Neuronal stem cell (in vitro differentiated cells): ENCODE data around the gene MAGI1.
A peak's percentile ranks its signal among the peaks of the same experiment; 100 is the strongest.

Source experiments
- DNase-seq: peaks from one replicate; pipeline ENCODE4 v3.0.0-alpha.2; 2013; ENCODE audit warnings: low spot score
- H2AFZ ChIP-seq: one replicate; pipeline ENCODE4 v1.6.1; 2013; ENCODE audit warnings: mild to moderate bottlenecking, low read length, inconsistent platforms
- H2AK5ac ChIP-seq: 2 replicates; pipeline ENCODE4 v1.6.1; 2013; ENCODE audit warnings: low read depth, mild to moderate bottlenecking, inconsistent platforms, low read length, moderate library complexity, mixed read lengths
- H2BK120ac ChIP-seq: 2 replicates; pipeline ENCODE4 v1.6.1; 2013; ENCODE audit warnings: low read depth, mild to moderate bottlenecking, inconsistent platforms, low read length, moderate library complexity, mixed read lengths
- H2BK12ac ChIP-seq: one replicate; pipeline ENCODE4 v1.6.1; 2013; ENCODE audit warnings: low read length, inconsistent platforms
- H2BK15ac ChIP-seq: 2 replicates; pipeline ENCODE4 v1.6.1; 2013; ENCODE audit warnings: mild to moderate bottlenecking, low read length, inconsistent platforms, mixed read lengths
- H2BK5ac ChIP-seq: one replicate; pipeline ENCODE4 v1.6.1; 2013; ENCODE audit warnings: inconsistent platforms, mild to moderate bottlenecking, low read length, moderate library complexity
- H3K14ac ChIP-seq: one replicate; pipeline ENCODE4 v1.6.1; 2013; ENCODE audit warnings: low read length, inconsistent platforms
- H3K18ac ChIP-seq: 2 replicates; pipeline ENCODE4 v1.6.1; 2013; ENCODE audit warnings: low read length, inconsistent platforms
- H3K23ac ChIP-seq: 2 replicates; pipeline ENCODE4 v1.6.1; 2013; ENCODE audit warnings: low read depth, mild to moderate bottlenecking, mixed read lengths, low read length, inconsistent platforms; ENCODE audit not compliant: poor library complexity
- H3K27ac ChIP-seq: replicated peaks from 3 replicates; pipeline ENCODE4 v1.5.1; 2013; ENCODE audit warnings: low read length, inconsistent platforms
- H3K27me3 ChIP-seq, 3 experiments: 2 replicates each; pipeline ENCODE4 v1.6.1; 2013; ENCODE audit warnings: low read length in 3 of 3, mild to moderate bottlenecking in 2 of 3, inconsistent platforms in 1 of 3, low read depth in 1 of 3, mixed read lengths in 1 of 3, moderate library complexity in 1 of 3; ENCODE audit not compliant: control insufficient read depth in 3 of 3, insufficient read depth in 3 of 3
- H3K36me3 ChIP-seq, 2 donors: replicated peaks in 1 of 2; 2 replicates each; pipeline ENCODE4 v1.6.1; 2013; ENCODE audit warnings: low read length in 2 of 2; ENCODE audit not compliant: control insufficient read depth in 2 of 2, insufficient read depth in 2 of 2
- H3K4ac ChIP-seq: 2 replicates; pipeline ENCODE4 v1.6.1; 2013; ENCODE audit warnings: inconsistent platforms, mild to moderate bottlenecking, low read length, moderate library complexity
- H3K4me1 ChIP-seq, 2 donors: 1 replicate in 1 of 2; 2 replicates in 1 of 2; pipeline ENCODE4 v1.6.1; 2013; ENCODE audit warnings: low read length in 2 of 2, low read depth in 1 of 2; ENCODE audit not compliant: control insufficient read depth in 2 of 2, insufficient read depth in 1 of 2
- H3K4me2 ChIP-seq: one replicate; pipeline ENCODE4 v1.6.1; 2013; ENCODE audit warnings: mild to moderate bottlenecking, low read length, inconsistent platforms; ENCODE audit not compliant: insufficient read depth, poor library complexity, severe bottlenecking
- H3K4me3 ChIP-seq, 2 donors: 2 replicates each; pipeline ENCODE4 v1.5.1; 2013; ENCODE audit warnings: low read length in 2 of 2, mild to moderate bottlenecking in 2 of 2, inconsistent platforms in 1 of 2, moderate library complexity in 1 of 2
- H3K79me1 ChIP-seq: one replicate; pipeline ENCODE4 v1.6.1; 2013; ENCODE audit warnings: low read depth, mild to moderate bottlenecking, inconsistent platforms, low read length, moderate library complexity
- H3K9ac ChIP-seq: one replicate; pipeline ENCODE4 v1.6.1; 2013; ENCODE audit warnings: mild to moderate bottlenecking, low read depth, low read length, inconsistent platforms; ENCODE audit not compliant: poor library complexity
- H3K9me3 ChIP-seq, 2 donors: replicated peaks in 1 of 2; 2 replicates each; pipeline versions ENCODE3 to v1.6.1; 2013; ENCODE audit warnings: low read length in 2 of 2, mild to moderate bottlenecking in 2 of 2, inconsistent platforms in 1 of 2, low read depth in 1 of 2, mixed read lengths in 1 of 2, moderate library complexity in 1 of 2; ENCODE audit not compliant: control insufficient read depth in 2 of 2, insufficient read depth in 1 of 2
- H4K8ac ChIP-seq: one replicate; pipeline ENCODE4 v1.6.1; 2013; ENCODE audit warnings: low read depth, mild to moderate bottlenecking, inconsistent platforms, low read length, moderate library complexity
- H4K91ac ChIP-seq: one replicate; pipeline ENCODE4 v1.6.1; 2013; ENCODE audit warnings: low read length, low read depth, mild to moderate bottlenecking, inconsistent platforms; ENCODE audit not compliant: poor library complexity
- WGBS, 2 donors: extraction: QIAGEN DNeasy Blood & Tissue Kit; methylation state at CpG; one replicate each; pipeline ENCODE4 v1.1.7; 2013; ENCODE audit warnings: missing lambda C conversion rate in 2 of 2, mixed read lengths in 1 of 2; ENCODE audit not compliant: insufficient read length in 2 of 2, insufficient replicate concordance in 1 of 2; ENCODE audit errors: extremely low coverage in 2 of 2; 5-methylcytosine and 5-hydroxymethylcytosine counted together

Gene MAGI1

GRCh38 chr3:66073464-66074141, 34.9 kb upstream of the MAGI1 start:
- Histone ChIP-seq H3K4me2 (no peak overlapping the region), H3K4me1 (no peaks in the 10 kb centered on the region), H2BK120ac (no peak overlapping the region), H4K91ac (no peak overlapping the region), H3K79me1 (no peaks in the 10 kb centered on the region), H3K4ac (no peak overlapping the region), H2AK5ac (no peak overlapping the region), H2BK15ac (no peak overlapping the region), H3K27me3 (no peaks in the 10 kb centered on the region), H2BK5ac (no peak overlapping the region), H3K18ac (no peak overlapping the region), H3K9me3 (peaks cover 3 to 6% of the 10 kb centered on the region in 2 donors), H2AFZ (no peak overlapping the region), H2BK12ac (no peak overlapping the region), H3K4me3 (no peak overlapping the region), H3K36me3 (no peaks in the 10 kb centered on the region), H3K9ac (no peak overlapping the region), H3K27ac (no peak overlapping the region), H4K8ac (no peak overlapping the region), H3K23ac (no peak overlapping the region), H3K14ac (no peak overlapping the region)
- WGBS, 2 donors: no CpG with 5 or more reads among the region's 8 CpGs
- DNase-seq: no peak

- no peak overlapping the region for H2AFZ ChIP-seq
- H2BK5ac ChIP-seq: no peak overlapping the region
- no peaks in the 10 kb centered on the region for H3K79me1 ChIP-seq
- WGBS, 2 donors: no CpG with 5 or more reads among the region's 4 CpGs
- no peak for DNase-seq
- no peak overlapping the region for H4K8ac ChIP-seq
- H3K4me2 ChIP-seq: no peak overlapping the region
- H2BK15ac ChIP-seq: no peak overlapping the region
- H4K91ac ChIP-seq: no peak overlapping the region
- H3K4me3 ChIP-seq: no peak overlapping the region
- no peak overlapping the region for H2BK120ac ChIP-seq
- peaks cover 0 to 6% of the 10 kb centered on the region in 2 donors for H3K9me3 ChIP-seq
- no peak overlapping the region for H2BK12ac ChIP-seq
- no peak overlapping the region for H3K9ac ChIP-seq
- no peak overlapping the region for H3K27ac ChIP-seq
- H2AK5ac ChIP-seq: no peak overlapping the region
- H3K4ac ChIP-seq: no peak overlapping the region
- peaks cover 0 to 4% of the 10 kb centered on the region in 2 donors for H3K4me1 ChIP-seq
- H3K27me3 ChIP-seq: no peaks in the 10 kb centered on the region
- no peak overlapping the region for H3K18ac ChIP-seq
- H3K23ac ChIP-seq: no peak overlapping the region
- no peak overlapping the region for H3K14ac ChIP-seq
- H3K36me3 ChIP-seq: no peaks in the 10 kb centered on the region
Observed at GRCh38 chr3:66068255-66068654, 29.5 kb upstream of the MAGI1 start.

GRCh38 chr3:66066963-66067617, 28.4 kb upstream of the MAGI1 start:
- 100% methylated on average over 1 of the region's 4 CpGs; no CpG with 5 or more reads in 1 of the 2 donors for WGBS, 2 donors

GRCh38 chr3:66055289-66055688, 16.6 kb upstream of the MAGI1 start:
- Histone ChIP-seq H3K36me3 (peaks cover 0 to 2% of the 10 kb centered on the region in 2 donors), H3K4me1 (peaks cover 0 to 10% of the 10 kb centered on the region in 2 donors), H3K9ac (peak overlapping the region; percentile 46), H3K4ac (no peak overlapping the region), H3K9me3 (peaks cover 0 to 4% of the 10 kb centered on the region in 2 donors), H4K8ac (no peak overlapping the region), H2AK5ac (no peak overlapping the region), H2BK120ac (no peak overlapping the region), H3K14ac (no peak overlapping the region), H4K91ac (no peak overlapping the region), H3K4me3 (no peak overlapping the region), H3K27me3 (no peaks in the 10 kb centered on the region), H3K27ac (no peak overlapping the region), H3K79me1 (no peaks in the 10 kb centered on the region), H3K4me2 (no peak overlapping the region), H3K18ac (no peak overlapping the region), H2BK12ac (no peak overlapping the region), H2BK5ac (no peak overlapping the region), H3K23ac (no peak overlapping the region), H2AFZ (peak overlapping the region; percentile 54), H2BK15ac (no peak overlapping the region)
- no CpG with 5 or more reads among the region's 2 CpGs for WGBS, 2 donors
- DNase-seq: no peak

More at GRCh38 chr3:66066963-66067617, 28.4 kb upstream of the MAGI1 start:
- Histone ChIP-seq H2AFZ (peak overlapping the region; percentile 43), H3K14ac (no peak overlapping the region), H3K27ac (no peak overlapping the region), H3K4ac (no peak overlapping the region), H3K27me3 (no peaks in the 10 kb centered on the region), H4K8ac (no peak overlapping the region), H3K9ac (no peak overlapping the region), H2BK5ac (no peak overlapping the region), H3K23ac (no peak overlapping the region), H3K4me3 (no peak overlapping the region), H4K91ac (no peak overlapping the region), H3K4me2 (no peak overlapping the region), H3K79me1 (no peaks in the 10 kb centered on the region), H3K18ac (no peak overlapping the region), H3K4me1 (peaks cover 0 to 4% of the 10 kb centered on the region in 2 donors), H3K36me3 (no peaks in the 10 kb centered on the region), H2BK120ac (no peak overlapping the region), H2AK5ac (no peak overlapping the region), H2BK15ac (no peak overlapping the region), H2BK12ac (no peak overlapping the region), H3K9me3 (peaks cover 0 to 6% of the 10 kb centered on the region in 2 donors)
- DNase-seq: peak; percentile 24
